RWPE2 (cell line): Measurements from ENCODE around the gene INPP1.

ENCODE experiments used
- ATAC-seq: fragments of 200-7000 bp; cut with Tn5 transposase; 3 replicates; pipeline ENCODE4 v1.9.1; 2021; ENCODE audit warnings: low read depth
- DNase-seq: peaks from one replicate; pipeline ENCODE4 v3.0.0-alpha.2; 2020; ENCODE audit warnings: low spot score
- H3K27ac ChIP-seq: fragments of 450-650 bp; 2 replicates; pipeline ENCODE4 v1.5.1; 2017; ENCODE audit warnings: mild to moderate bottlenecking; ENCODE audit not compliant: poor library complexity, severe bottlenecking
- H3K27me3 ChIP-seq: fragments of 250-450 bp; sonication (Bioruptor Pico); 2 replicates; pipeline ENCODE4 v1.5.1; 2021; ENCODE audit warnings: mild to moderate bottlenecking, moderate library complexity; ENCODE audit not compliant: insufficient read depth, poor library complexity, severe bottlenecking
- H3K36me3 ChIP-seq: fragments of 250-450 bp; sonication (Bioruptor Pico); 2 replicates; pipeline ENCODE4 v1.5.1; 2020; ENCODE audit warnings: low read depth, mild to moderate bottlenecking, moderate library complexity
- H3K4me1 ChIP-seq: fragments of 250-450 bp; sonication (Bioruptor Pico); 2 replicates; pipeline ENCODE4 v1.5.1; 2021; ENCODE audit warnings: mild to moderate bottlenecking, moderate library complexity; ENCODE audit not compliant: insufficient read depth, poor library complexity, severe bottlenecking
- H3K4me3 ChIP-seq: fragments of 250-450 bp; sonication (Bioruptor Pico); 2 replicates; pipeline ENCODE4 v1.5.1; 2021; ENCODE audit warnings: mild to moderate bottlenecking, moderate library complexity; ENCODE audit not compliant: severe bottlenecking
- H3K9me3 ChIP-seq: fragments of 250-450 bp; sonication (Bioruptor Pico); 2 replicates; pipeline ENCODE4 v1.5.1; 2021; ENCODE audit warnings: mild to moderate bottlenecking, moderate library complexity; ENCODE audit not compliant: severe bottlenecking
- TF ChIP-seq, protein P1 (sequence below): fragments of 450-650 bp; IDR thresholded peaks from one replicate; pipeline ENCODE4 v1.5.1; 2017; ENCODE audit warnings: mild to moderate bottlenecking, moderate library complexity; ENCODE audit not compliant: poor library complexity, severe bottlenecking

The INPP1 gene

DNA sequence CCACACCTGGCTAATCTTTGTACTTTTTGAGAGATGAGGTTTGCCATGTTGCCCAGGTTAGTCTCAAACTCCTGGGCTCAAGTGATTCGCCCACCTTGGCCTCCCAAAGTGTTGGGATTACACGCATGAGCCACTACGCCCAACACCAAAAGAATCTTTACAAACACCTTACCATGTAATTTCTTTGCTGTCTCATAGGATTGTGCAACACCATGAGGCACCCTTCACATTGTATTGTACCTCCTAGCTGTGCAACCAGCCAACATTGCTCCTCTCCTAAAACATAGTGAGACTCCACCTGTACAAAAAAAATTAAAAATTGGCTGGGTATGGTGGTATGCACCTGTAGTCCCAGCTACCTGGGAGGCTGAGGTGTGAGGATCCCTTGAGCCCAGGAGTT lies 61.7 kb downstream of the INPP1 start:
- Histone ChIP-seq H3K9me3 (no peaks in the 10 kb centered on the region), H3K27me3 (no peaks in the 10 kb centered on the region), H3K4me1 (peaks cover 14% of the 10 kb centered on the region), H3K4me3 (no peak overlapping the region), H3K36me3 (no peaks in the 10 kb centered on the region), H3K27ac (no peak overlapping the region)
- no peak for ATAC-seq
- DNase-seq = no peak
- TF ChIP-seq, protein P1, sequence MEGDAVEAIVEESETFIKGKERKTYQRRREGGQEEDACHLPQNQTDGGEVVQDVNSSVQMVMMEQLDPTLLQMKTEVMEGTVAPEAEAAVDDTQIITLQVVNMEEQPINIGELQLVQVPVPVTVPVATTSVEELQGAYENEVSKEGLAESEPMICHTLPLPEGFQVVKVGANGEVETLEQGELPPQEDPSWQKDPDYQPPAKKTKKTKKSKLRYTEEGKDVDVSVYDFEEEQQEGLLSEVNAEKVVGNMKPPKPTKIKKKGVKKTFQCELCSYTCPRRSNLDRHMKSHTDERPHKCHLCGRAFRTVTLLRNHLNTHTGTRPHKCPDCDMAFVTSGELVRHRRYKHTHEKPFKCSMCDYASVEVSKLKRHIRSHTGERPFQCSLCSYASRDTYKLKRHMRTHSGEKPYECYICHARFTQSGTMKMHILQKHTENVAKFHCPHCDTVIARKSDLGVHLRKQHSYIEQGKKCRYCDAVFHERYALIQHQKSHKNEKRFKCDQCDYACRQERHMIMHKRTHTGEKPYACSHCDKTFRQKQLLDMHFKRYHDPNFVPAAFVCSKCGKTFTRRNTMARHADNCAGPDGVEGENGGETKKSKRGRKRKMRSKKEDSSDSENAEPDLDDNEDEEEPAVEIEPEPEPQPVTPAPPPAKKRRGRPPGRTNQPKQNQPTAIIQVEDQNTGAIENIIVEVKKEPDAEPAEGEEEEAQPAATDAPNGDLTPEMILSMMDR = no peak

- DNase-seq = no peak
- no peaks in the 10 kb centered on the region for H3K9me3 ChIP-seq
- TF ChIP-seq, protein P1 = no peak
- no peak overlapping the region for H3K4me3 ChIP-seq
- H3K27me3 ChIP-seq = no peaks in the 10 kb centered on the region
- ATAC-seq = no peak
- H3K27ac ChIP-seq = no peak overlapping the region
- H3K36me3 ChIP-seq = no peaks in the 10 kb centered on the region
- peaks cover 14% of the 10 kb centered on the region for H3K4me1 ChIP-seq
These were observed 62.6 kb downstream of the INPP1 start for GRCh38 chr2:190405995-190406394.

DNA sequence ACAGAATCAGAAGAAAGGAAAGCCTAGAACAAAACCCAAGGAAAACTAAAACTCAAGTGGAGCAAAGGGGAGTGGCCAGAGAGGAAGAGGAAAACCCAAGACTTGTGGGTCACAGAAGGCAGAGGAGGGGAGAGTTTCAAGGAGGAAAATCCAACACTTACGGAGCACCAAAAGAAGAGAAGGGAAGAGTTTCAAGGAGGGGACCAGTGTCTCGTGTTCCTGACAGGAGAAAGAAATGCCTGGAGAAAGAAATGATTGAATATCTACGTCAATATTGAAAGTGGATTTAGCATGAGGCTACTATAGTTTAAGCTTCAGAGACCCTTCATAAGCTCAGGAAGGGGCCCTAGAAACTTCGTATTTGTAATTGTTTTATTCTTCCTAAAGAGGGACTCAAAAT lies 63.4 kb downstream of the INPP1 start:
- no peak for ATAC-seq
- Histone ChIP-seq H3K27ac (no peak overlapping the region), H3K9me3 (no peaks in the 10 kb centered on the region), H3K4me1 (peaks cover 14% of the 10 kb centered on the region), H3K4me3 (no peak overlapping the region), H3K36me3 (no peaks in the 10 kb centered on the region), H3K27me3 (no peaks in the 10 kb centered on the region)
- no peak for DNase-seq
- TF ChIP-seq, protein P1 = no peak

GRCh38 chr2:190407246-190407661 lies 63.9 kb downstream of the INPP1 start:
- H3K4me3 ChIP-seq = peak overlapping the region; percentile 87
- ATAC-seq = no peak

More at GRCh38 chr2:190407246-190407661, 63.9 kb downstream of the INPP1 start:
- TF ChIP-seq, protein P1 = no peak
- DNase-seq = no peak
- H3K27me3 ChIP-seq = no peaks in the 10 kb centered on the region
- H3K4me1 ChIP-seq = peaks cover 14% of the 10 kb centered on the region
- no peak overlapping the region for H3K27ac ChIP-seq
- no peaks in the 10 kb centered on the region for H3K36me3 ChIP-seq
- no peaks in the 10 kb centered on the region for H3K9me3 ChIP-seq
